Adrenal gland (tissue), 12 donors: ENCODE results near the gene FAM117B. TPM values are rescaled to one million over a fixed set of nuclear protein-coding genes. Genes with fewer than 3 reads are reported as not detected.
"Not testable (repeated sequence)": the region's sequence is repeated elsewhere in the genome, so short reads cannot be mapped to it uniquely, and the experiment has no call there.

Source experiments
- DNase-seq, 7 donors: peaks; one replicate each; pipeline ENCODE4 v3.0.0-alpha.2; 2019 to 2020
- H3K27ac ChIP-seq, 5 donors: fragments of 200-600 bp; sonication (generic) in 4 of 5; 1 replicate in 3 of 5; 2 replicates in 2 of 5; pipeline versions ENCODE4 v1.5.1 to v1.8.0; 2016 to 2020; ENCODE audit warnings: mild to moderate bottlenecking in 1 of 5
- H3K27me3 ChIP-seq: fragments of 200-600 bp; 2 replicates; pipeline ENCODE4 v1.8.0; 2021
- H3K36me3 ChIP-seq, 2 donors: fragments of 200-600 bp; replicated peaks in 1 of 2; 1 replicate in 1 of 2; 2 replicates in 1 of 2; pipeline versions ENCODE4 v1.5.1 to v1.8.0; 2018 to 2022
- H3K4me1 ChIP-seq, 2 donors: fragments of 200-600 bp; replicated peaks in 1 of 2; 1 replicate in 1 of 2; 2 replicates in 1 of 2; pipeline versions ENCODE4 v1.5.1 to v1.8.0; 2018 to 2021
- H3K4me3 ChIP-seq, 4 donors: fragments of 200-600 bp; sonication (generic) in 3 of 4; one replicate each; pipeline ENCODE4 v1.5.1; 2016 to 2018
- H3K9me3 ChIP-seq, 3 donors: fragments of 200-600 bp; sonication (generic) in 1 of 3; replicated peaks in 1 of 3; 1 replicate in 2 of 3; 2 replicates in 1 of 3; pipeline versions ENCODE4 v1.5.1 to v1.8.0; 2016 to 2021
- CTCF ChIP-seq, 6 experiments: fragments of 450-650 bp in 4 of 6; fragments of 200-600 bp in 2 of 6; sonication (generic) in 1 of 6; IDR thresholded peaks; 1 replicate in 5 of 6; 2 replicates in 1 of 6; pipeline versions ENCODE4 v1.5.1 to v1.8.0; 2016 to 2021; ENCODE audit warnings: antibody characterized with exemption in 6 of 6, mild to moderate bottlenecking in 2 of 6, moderate library complexity in 1 of 6
- POLR2A ChIP-seq, 2 donors: fragments of 450-650 bp; IDR thresholded peaks; one replicate each; pipeline ENCODE4 v1.6.1; 2017; ENCODE audit warnings: antibody characterized with exemption in 2 of 2, mild to moderate bottlenecking in 2 of 2, moderate library complexity in 1 of 2
- WGBS, 4 donors: extraction: QIAGEN DNeasy Blood & Tissue Kit in 2 of 4; methylation state at CpG; one replicate each; pipeline versions ENCODE4 v1.1.5 to v1.1.7; 2013 to 2017; 5-methylcytosine and 5-hydroxymethylcytosine counted together
- intact Hi-C, 2 donors: fragments of 100-400 bp; cut with DNase I; formaldehyde crosslinking; loops; one replicate each; pipeline versions ENCODE4 v1.14.1 to v1.15.0; 2022 to 2023
- polyA plus RNA-seq, 3 donors: library from polyadenylated mRNA; stranded (reverse); fragments of 200-250 nt in 2 of 3; fragments of 350-450 nt in 1 of 3; fragmentation: Illumina TruSeq in 1 of 3; extraction: RNeasy Lipid Tissue Mini Kit (QIAGEN cat#74804) in 1 of 3; gene quantifications; one replicate each; pipeline ENCODE4 v1.2.3, GENCODE V29; 2013 to 2014
- total RNA-seq, 9 donors: library from RNA; depleted of rRNA in 4 of 9; stranded (reverse); fragments of >200 nt in 4 of 9; fragments of 120-200 nt in 1 of 9; fragmentation: NEBNext Ultra II Directional in 1 of 9; extraction: Animal tissue kit (Norgen Biotek cat#: 25700) in 1 of 9; gene quantifications; one replicate each; pipeline versions ENCODE4 v1.1.0 to v1.2.4, GENCODE V29; 2013 to 2023
- donor health status: healthy with polysubstance abuse.
- donor health status: Bipolar disorder and iron deficiency.
- donor health status: DM: yes; HTN: yes; CAD: no.
- donor health status: DM: no; HTN: no; CAD: no.
- donor health status: DM: no; HTN: no; CAD: no.
- donor health status: DM: yes; HTN: yes; CAD: no.

The FAM117B gene
- total and polyA plus RNA-seq, 12 donors = 4.7 to 48.2 (median 20.4) TPM

GRCh38 chr2:202705446-202706020 lies 70.8 kb downstream of the FAM117B start:
- TF ChIP-seq POLR2A (IDR thresholded peaks at IDR 0.05) (no peak), CTCF (IDR thresholded peaks at IDR 0.05) (no peak)
- WGBS, 4 donors = 57 to 65% (median 61%) methylated on average over 4 of the region's 4 CpGs
- Histone ChIP-seq H3K36me3 (no peaks in the 10 kb centered on the region), H3K27ac (no peak overlapping the region), H3K9me3 (no peaks in the 10 kb centered on the region), H3K4me1 (peaks cover 0 to 5% of the 10 kb centered on the region in 2 donors), H3K27me3 (no peaks in the 10 kb centered on the region), H3K4me3 (no peak overlapping the region)
- no peak for DNase-seq
- intact Hi-C loops = no loop called here

- H3K4me1 ChIP-seq, H3K36me3 ChIP-seq, H3K27me3 ChIP-seq, H3K9me3 ChIP-seq, intact Hi-C loops, DNase-seq, H3K4me3 ChIP-seq, H3K27ac ChIP-seq: not testable (repeated sequence)
- WGBS, 4 donors = 96 to 100% (median 98%) methylated on average over 4 to 56 of the region's 64 CpGs
Measured at GRCh38 chr2:202714971-202715935, 80.5 kb downstream of the FAM117B start.

GRCh38 chr2:202716114-202716718 lies 81.4 kb downstream of the FAM117B start:
- intact Hi-C loops = no loop called here
- Histone ChIP-seq H3K36me3 (no peaks in the 10 kb centered on the region), H3K27me3 (no peaks in the 10 kb centered on the region), H3K27ac (no peak overlapping the region), H3K4me1 (peaks cover 0 to 9% of the 10 kb centered on the region in 2 donors), H3K9me3 (peaks cover 0 to 7% (median 4%) of the 10 kb centered on the region in 3 donors), H3K4me3 (no peak overlapping the region)
- 96 to 99% (median 97%) methylated on average over 5 of the region's 5 CpGs for WGBS, 4 donors
- DNase-seq = no peak
- no peak for TF ChIP-seq POLR2A (IDR thresholded peaks at IDR 0.05)
- no peak for TF ChIP-seq CTCF (IDR thresholded peaks at IDR 0.05)

- Histone ChIP-seq H3K36me3 (no peaks in the 10 kb centered on the region), H3K27ac (no peak overlapping the region), H3K9me3 (peaks cover 0 to 7% (median 4%) of the 10 kb centered on the region in 3 donors), H3K27me3 (no peaks in the 10 kb centered on the region), H3K4me3 (no peak overlapping the region), H3K4me1 (peaks cover 0 to 9% of the 10 kb centered on the region in 2 donors)
- no peak for TF ChIP-seq POLR2A (IDR thresholded peaks at IDR 0.05)
- TF ChIP-seq CTCF (IDR thresholded peaks at IDR 0.05) = no peak
- DNase-seq = no peak
- intact Hi-C loops = no loop called here
- 90 to 100% (median 97%) methylated on average over 2 of the region's 2 CpGs for WGBS, 4 donors
Measured at GRCh38 chr2:202716953-202717597, 82.3 kb downstream of the FAM117B start.
